PC-9 (cell line): Measurements from ENCODE around the gene FOXK1. TPM values are rescaled to one million over a fixed set of nuclear protein-coding genes. Genes with fewer than 3 reads are reported as not detected.

Experiments
- BruUV-seq: library from RNA; stranded (reverse); fragments of 400-500 nt; replicated peaks from 2 replicates; lab custom pipeline; 2021; lab: Mats Ljungman, UMichigan
- CTCF ChIA-PET: fragments of 300-600 bp; sonication (Branson Sonifier 250); formaldehyde crosslinking; loops from one replicate; lab custom pipeline; 2022; ENCODE audit warnings: antibody characterized with exemption; lab: Charles Lee
- POLR2A ChIA-PET: fragments of 300-600 bp; sonication (Branson Sonifier 250); formaldehyde crosslinking; loops from one replicate; lab custom pipeline; 2022; ENCODE audit warnings: antibody characterized with exemption; ENCODE audit not compliant: unreplicated experiment; lab: Charles Lee
- DNase-seq, 2 experiments: peaks; one replicate each; pipeline versions ENCODE4 v3.0.0 to v3.0.0-alpha.2; 2015 to 2022; ENCODE audit warnings: mixed read lengths in 1 of 2
- H2AFZ ChIP-seq: fragments of 200-600 bp; sonication (generic); 2 replicates; pipeline ENCODE4 v1.8.1; 2017; ENCODE audit warnings: antibody characterized with exemption
- H3F3A ChIP-seq: fragments of 200-600 bp; sonication (generic); 2 replicates; pipeline ENCODE4 v1.8.1; 2017; ENCODE audit warnings: antibody characterized with exemption, mild to moderate bottlenecking, low read depth; ENCODE audit not compliant: insufficient read depth
- H3K27ac ChIP-seq: fragments of 200-600 bp; sonication (generic); 2 replicates; pipeline ENCODE4 v1.6.1; 2016; ENCODE audit warnings: mixed run types
- H3K27me3 ChIP-seq: fragments of 200-600 bp; sonication (generic); 2 replicates; pipeline ENCODE4 v1.6.1; 2016; ENCODE audit warnings: low read depth, mixed run types; ENCODE audit not compliant: insufficient read depth
- H3K36me3 ChIP-seq: fragments of 200-600 bp; sonication (generic); 2 replicates; pipeline ENCODE4 v1.6.1; 2016; ENCODE audit warnings: low read depth, mixed run types
- H3K4me1 ChIP-seq: fragments of 200-600 bp; sonication (generic); replicated peaks from 2 replicates; pipeline ENCODE4 v1.6.1; 2016; ENCODE audit warnings: mixed run types; ENCODE audit not compliant: insufficient read depth
- H3K4me2 ChIP-seq: fragments of 200-600 bp; sonication (generic); 2 replicates; pipeline ENCODE4 v1.6.1; 2017; ENCODE audit warnings: mixed run types
- H3K4me3 ChIP-seq: fragments of 200-600 bp; sonication (generic); 2 replicates; pipeline ENCODE4 v1.6.1; 2016; ENCODE audit warnings: mixed run types
- H3K79me2 ChIP-seq: fragments of 200-600 bp; sonication (generic); 2 replicates; pipeline ENCODE4 v1.6.1; 2017; ENCODE audit warnings: low read depth, mixed run types
- H3K9me2 ChIP-seq: fragments of 200-600 bp; sonication (generic); 2 replicates; pipeline ENCODE4 v1.8.1; 2017; ENCODE audit warnings: mild to moderate bottlenecking; ENCODE audit not compliant: insufficient read depth
- H3K9me3 ChIP-seq: fragments of 200-600 bp; sonication (generic); 2 replicates; pipeline ENCODE4 v1.8.1; 2016; ENCODE audit warnings: low read depth; ENCODE audit not compliant: insufficient read depth
- H4K20me1 ChIP-seq: fragments of 200-600 bp; sonication (generic); 2 replicates; pipeline ENCODE4 v1.8.1; 2017; ENCODE audit not compliant: insufficient read depth
- EZH2 ChIP-seq: fragments of 200-600 bp; sonication (generic); IDR thresholded peaks from 2 replicates; pipeline ENCODE4 v1.8.0; 2017; ENCODE audit warnings: antibody characterized with exemption, low read depth
- intact Hi-C: fragments of 100-400 bp; cut with micrococcal nuclease; formaldehyde crosslinking; loops from one replicate; pipeline ENCODE4 v1.10.0; 2022; ENCODE audit not compliant: unreplicated experiment
- total RNA-seq: library from RNA; stranded (reverse); gene quantifications from 2 replicates; pipeline ENCODE4 v1.2.3, GENCODE V29; 2021
- TF ChIP-seq, protein P1 (sequence below): fragments of 200-600 bp; sonication (generic); conservative IDR thresholded peaks from 2 replicates; pipeline ENCODE4 v1.6.1; 2017; ENCODE audit warnings: mixed run types, antibody characterized with exemption, mild to moderate bottlenecking, moderate library complexity

FOXK1 gene
- total RNA-seq, 1 experiment from 2014 or later, result 68.1 TPM

DNA sequence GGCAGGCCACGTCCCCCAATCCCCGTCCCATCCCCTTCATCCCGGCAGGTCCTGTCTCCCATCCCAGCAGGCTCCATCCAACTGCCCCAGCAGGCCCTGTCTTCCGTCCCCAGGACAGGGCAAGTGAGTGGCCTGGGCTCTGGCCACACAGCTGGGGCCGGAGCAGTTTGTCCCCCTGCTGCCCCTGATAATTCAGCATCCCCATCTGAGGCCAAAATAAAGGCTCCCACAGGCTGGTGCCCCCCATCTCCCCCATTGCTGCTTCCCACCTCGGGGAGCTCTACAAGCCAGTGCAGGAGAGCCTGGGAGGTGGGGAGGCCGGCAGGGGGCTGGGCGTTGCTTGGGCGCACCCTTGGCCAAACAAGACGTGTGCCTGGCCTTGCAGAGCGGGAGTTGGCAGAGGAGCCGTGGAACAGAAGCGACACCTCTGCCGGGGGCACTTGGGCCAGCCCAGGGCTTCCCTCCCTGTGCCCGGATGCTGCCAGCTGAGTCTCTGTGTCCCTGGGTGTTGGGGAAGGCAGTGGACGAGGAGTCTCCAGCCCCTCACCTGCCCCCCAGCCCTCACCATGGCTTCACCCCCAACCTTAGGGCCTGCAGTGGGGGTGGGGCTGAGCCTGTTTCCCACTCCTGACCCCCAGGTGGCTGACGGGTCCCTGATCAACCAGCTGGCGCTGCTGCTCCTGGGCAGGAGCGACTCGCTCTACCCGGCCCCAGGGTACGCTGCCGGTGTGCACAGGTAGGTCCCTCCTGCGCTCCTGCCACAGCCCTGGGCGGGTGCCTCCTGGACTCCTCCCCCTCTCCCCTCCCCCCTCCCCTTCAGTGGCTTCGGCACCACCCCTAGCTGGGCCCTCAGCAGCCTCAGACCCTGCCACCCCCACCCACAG is 107.3 kb downstream of the FOXK1 start:
- no peaks in the 10 kb centered on the region for H3K9me3 ChIP-seq
- no peak overlapping the region for H3K4me2 ChIP-seq
- intact Hi-C loops, result no loop called here
- POLR2A ChIA-PET, result no interaction called here
- H3K79me2 ChIP-seq, result no peaks in the 10 kb centered on the region
- peaks cover under 1% of the 10 kb centered on the region; the same call in 1 of the 2 replicates for H3K4me1 ChIP-seq
- CTCF ChIA-PET, result no interaction called here
- peaks cover 10% of the 10 kb centered on the region; the same call in 1 of the 2 replicates for H4K20me1 ChIP-seq
- H3K9me2 ChIP-seq, result no peaks in the 10 kb centered on the region
- H3K27ac ChIP-seq, result no peak overlapping the region
- DNase-seq, result no peak
- no peaks in the 10 kb centered on the region for H3F3A ChIP-seq
- no peak for TF ChIP-seq EZH2
- TF ChIP-seq, protein P1, sequence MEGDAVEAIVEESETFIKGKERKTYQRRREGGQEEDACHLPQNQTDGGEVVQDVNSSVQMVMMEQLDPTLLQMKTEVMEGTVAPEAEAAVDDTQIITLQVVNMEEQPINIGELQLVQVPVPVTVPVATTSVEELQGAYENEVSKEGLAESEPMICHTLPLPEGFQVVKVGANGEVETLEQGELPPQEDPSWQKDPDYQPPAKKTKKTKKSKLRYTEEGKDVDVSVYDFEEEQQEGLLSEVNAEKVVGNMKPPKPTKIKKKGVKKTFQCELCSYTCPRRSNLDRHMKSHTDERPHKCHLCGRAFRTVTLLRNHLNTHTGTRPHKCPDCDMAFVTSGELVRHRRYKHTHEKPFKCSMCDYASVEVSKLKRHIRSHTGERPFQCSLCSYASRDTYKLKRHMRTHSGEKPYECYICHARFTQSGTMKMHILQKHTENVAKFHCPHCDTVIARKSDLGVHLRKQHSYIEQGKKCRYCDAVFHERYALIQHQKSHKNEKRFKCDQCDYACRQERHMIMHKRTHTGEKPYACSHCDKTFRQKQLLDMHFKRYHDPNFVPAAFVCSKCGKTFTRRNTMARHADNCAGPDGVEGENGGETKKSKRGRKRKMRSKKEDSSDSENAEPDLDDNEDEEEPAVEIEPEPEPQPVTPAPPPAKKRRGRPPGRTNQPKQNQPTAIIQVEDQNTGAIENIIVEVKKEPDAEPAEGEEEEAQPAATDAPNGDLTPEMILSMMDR, result no peak
- H3K4me3 ChIP-seq, result no peak overlapping the region
- no peaks in the 10 kb centered on the region for H3K27me3 ChIP-seq
- H3K36me3 ChIP-seq, result no peaks in the 10 kb centered on the region
- BruUV-seq, result no TSS peak
- H2AFZ ChIP-seq, result no peak overlapping the region

DNA sequence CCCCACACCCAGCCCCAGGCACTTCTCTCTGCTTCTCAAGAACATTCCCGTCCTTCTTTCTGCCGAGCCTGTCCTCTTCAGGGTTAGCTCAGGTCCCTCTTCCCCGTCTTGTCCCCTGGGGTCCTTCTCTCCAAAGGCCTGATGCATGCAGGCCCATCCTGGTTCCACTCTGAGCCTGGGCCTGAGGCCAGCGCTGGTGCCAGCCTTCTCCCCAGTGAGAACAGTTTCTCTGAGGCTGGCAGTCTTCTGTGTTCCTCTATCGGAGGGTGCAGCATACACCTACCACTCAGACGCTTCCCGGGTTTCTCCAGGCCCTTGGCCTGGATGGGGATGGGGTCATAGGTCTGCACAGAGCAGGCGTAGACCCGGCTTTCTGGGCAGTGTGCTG is 108.0 kb downstream of the FOXK1 start:
- no peak overlapping the region for H3K4me3 ChIP-seq
- H3K9me3 ChIP-seq, result no peaks in the 10 kb centered on the region
- no peaks in the 10 kb centered on the region for H3K27me3 ChIP-seq
- H3K9me2 ChIP-seq, result no peaks in the 10 kb centered on the region
- no peak for TF ChIP-seq EZH2
- TF ChIP-seq, protein P1, result no peak
- no peak for DNase-seq
- H3K79me2 ChIP-seq, result no peaks in the 10 kb centered on the region
- no TSS peak for BruUV-seq
- no peaks in the 10 kb centered on the region for H3K36me3 ChIP-seq
- POLR2A ChIA-PET, result no interaction called here
- H3K4me2 ChIP-seq, result no peak overlapping the region
- H3K4me1 ChIP-seq, result peaks cover 7% of the 10 kb centered on the region; the same call in 1 of the 2 replicates
- H3F3A ChIP-seq, result no peaks in the 10 kb centered on the region
- peaks cover 10% of the 10 kb centered on the region; the same call in 1 of the 2 replicates for H4K20me1 ChIP-seq
- H3K27ac ChIP-seq, result no peak overlapping the region
- intact Hi-C loops, result no loop called here
- CTCF ChIA-PET, result no interaction called here
- no peak overlapping the region for H2AFZ ChIP-seq

DNA sequence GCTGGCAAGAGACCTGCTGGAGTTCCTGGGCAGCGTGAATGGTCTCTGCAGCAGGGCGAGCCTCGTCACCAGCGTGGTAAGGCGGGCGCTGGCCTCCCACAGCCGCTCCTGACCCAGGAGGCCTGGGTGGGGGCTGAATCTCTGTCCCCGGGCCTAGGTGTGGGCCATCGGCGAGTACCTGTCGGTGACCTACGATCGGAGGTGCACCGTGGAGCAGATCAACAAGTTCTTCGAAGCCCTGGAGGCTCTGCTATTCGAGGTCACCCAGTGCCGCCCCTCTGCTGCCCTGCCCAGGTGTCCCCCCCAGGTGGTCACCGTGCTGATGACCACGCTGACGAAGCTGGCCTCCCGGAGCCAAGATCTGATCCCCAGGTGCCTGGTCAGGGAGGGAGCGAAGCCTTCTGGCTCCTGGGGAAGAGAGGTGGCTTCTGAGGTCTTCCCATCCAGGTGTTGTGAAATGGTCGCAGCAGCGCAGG is 108.5 kb downstream of the FOXK1 start:
- intact Hi-C loops, result no loop called here

More for the DNA sequence above, 108.5 kb downstream of the FOXK1 start:
- Histone ChIP-seq H3F3A (no peaks in the 10 kb centered on the region), H3K9me3 (no peaks in the 10 kb centered on the region), H3K4me3 (no peak overlapping the region), H3K36me3 (no peaks in the 10 kb centered on the region), H3K79me2 (no peaks in the 10 kb centered on the region), H3K9me2 (no peaks in the 10 kb centered on the region), H3K4me2 (no peak overlapping the region), H3K4me1 (peaks cover 7% of the 10 kb centered on the region; the same call in 1 of the 2 replicates), H2AFZ (no peak overlapping the region), H3K27me3 (no peaks in the 10 kb centered on the region), H4K20me1 (peaks cover 10% of the 10 kb centered on the region; the same call in 1 of the 2 replicates), H3K27ac (no peak overlapping the region)
- TF ChIP-seq, protein P1, result no peak
- TF ChIP-seq EZH2, result no peak
- no TSS peak for BruUV-seq
- ChIA-PET CTCF (no interaction called here), POLR2A (no interaction called here)
- DNase-seq, result no peak
